Ammon's horn (tissue), 1 donor: ENCODE data around the gene GRB10.

ENCODE experiments used
- DNase-seq: peaks from one replicate; pipeline ENCODE4 v3.0.0-alpha.2; 2016; ENCODE audit warnings: low spot score

GRB10 gene

GRCh38 chr7:50667789-50668226 lies 114.9 kb downstream of the GRB10 start:
- no peak for DNase-seq

- DNase-seq: no peak
Measured at GRCh38 chr7:50667338-50667737, 115.4 kb downstream of the GRB10 start.

- no peak for DNase-seq
Measured at GRCh38 chr7:50666124-50666496, 116.6 kb downstream of the GRB10 start.

- no peak for DNase-seq
Measured at GRCh38 chr7:50665403-50666123, 117.1 kb downstream of the GRB10 start.

GRCh38 chr7:50664937-50665336 lies 117.8 kb downstream of the GRB10 start:
- DNase-seq: no peak

GRCh38 chr7:50664461-50664922 lies 118.2 kb downstream of the GRB10 start:
- no peak for DNase-seq

GRCh38 chr7:50663396-50664102 lies 119.1 kb downstream of the GRB10 start:
- DNase-seq: peak; percentile 54

GRCh38 chr7:50662996-50663395 lies 119.7 kb downstream of the GRB10 start:
- no peak for DNase-seq

- DNase-seq: no peak
Measured at GRCh38 chr7:50662041-50662694, 120.5 kb downstream of the GRB10 start.

- DNase-seq: no peak
Measured at GRCh38 chr7:50661345-50662040, 121.2 kb downstream of the GRB10 start.

- no peak for DNase-seq
Measured at GRCh38 chr7:50660830-50661175, 121.9 kb downstream of the GRB10 start.

GRCh38 chr7:50660040-50660829 lies 122.5 kb downstream of the GRB10 start:
- DNase-seq: peak; percentile 78

- no peak for DNase-seq
Measured at GRCh38 chr7:50659329-50659965, 123.2 kb downstream of the GRB10 start.

- DNase-seq: no peak
Measured at GRCh38 chr7:50658696-50659095, 124.0 kb downstream of the GRB10 start.

- DNase-seq: no peak
Measured at GRCh38 chr7:50657912-50658311, 124.8 kb downstream of the GRB10 start.

- peak; percentile 64 for DNase-seq
Measured at GRCh38 chr7:50657341-50657873, 125.3 kb downstream of the GRB10 start.

- no peak for DNase-seq
Measured at GRCh38 chr7:50656141-50656895, 126.4 kb downstream of the GRB10 start.

- DNase-seq: no peak
Measured at GRCh38 chr7:50655490-50655889, 127.2 kb downstream of the GRB10 start.

GRCh38 chr7:50655020-50655419 lies 127.7 kb downstream of the GRB10 start:
- DNase-seq: no peak

- DNase-seq: peak; percentile 41
Measured at GRCh38 chr7:50653981-50654425, 128.7 kb downstream of the GRB10 start.
